IgD-negative memory B cell (primary cell): ENCODE data around the gene AMER2. TPM values are rescaled to one million over a fixed set of nuclear protein-coding genes. Genes with fewer than 3 reads are reported as not detected.
A peak's percentile ranks its signal among the peaks of the same experiment; 100 is the strongest.

Source experiments
- H3K27ac Mint-ChIP-seq, 3 donors: one replicate each; pipeline ENCODE4 v1.8.0; 2020 to 2022; ENCODE audit warnings: mild to moderate bottlenecking in 3 of 3, mixed read lengths in 3 of 3, moderate library complexity in 1 of 3
- H3K27me3 Mint-ChIP-seq: one replicate; pipeline ENCODE4 v1.8.0; 2021; ENCODE audit warnings: mixed read lengths
- H3K36me3 Mint-ChIP-seq: one replicate; pipeline ENCODE4 v1.8.0; 2020; ENCODE audit warnings: mild to moderate bottlenecking, mixed read lengths
- H3K4me1 Mint-ChIP-seq, 3 donors: one replicate each; pipeline ENCODE4 v1.8.0; 2020 to 2022; ENCODE audit warnings: mixed read lengths in 3 of 3, mild to moderate bottlenecking in 1 of 3
- H3K4me3 Mint-ChIP-seq, 4 donors: one replicate each; pipeline ENCODE4 v1.8.0; 2020 to 2022; ENCODE audit warnings: mild to moderate bottlenecking in 4 of 4, mixed read lengths in 4 of 4, moderate library complexity in 3 of 4
- H3K9me3 Mint-ChIP-seq, 3 donors: one replicate each; pipeline ENCODE4 v1.8.0; 2020 to 2021; ENCODE audit warnings: mixed read lengths in 3 of 3, mild to moderate bottlenecking in 1 of 3
- polyA plus RNA-seq: library from polyadenylated mRNA; unstranded; fragments of 300-500 nt; fragmentation: Illumina TruSeq; gene quantifications from one replicate; pipeline ENCODE4 v1.2.3, GENCODE V29; 2021

Gene AMER2
- polyA plus RNA-seq, 1 donor from 2014 or later, result not detected

DNA sequence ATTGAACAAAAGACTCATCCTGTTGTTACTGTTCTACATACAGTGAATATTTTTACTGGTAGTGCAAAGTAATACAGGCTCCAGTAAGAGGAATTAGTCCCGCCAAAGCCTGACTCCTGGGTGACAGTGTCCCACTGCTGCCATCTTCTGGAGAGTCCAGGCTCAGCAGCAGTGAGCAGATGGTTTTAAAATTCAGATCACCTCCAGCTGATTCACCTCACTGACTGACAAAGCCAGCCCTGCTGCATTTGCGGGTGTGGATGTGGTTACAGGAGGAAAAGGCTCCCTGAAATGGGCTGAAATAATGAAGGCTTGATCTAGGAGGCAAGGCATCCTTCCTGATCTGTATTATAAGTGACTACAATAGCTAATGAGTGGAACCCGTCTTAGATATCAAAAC lies 57.9 kb downstream of the AMER2 start:
- H3K36me3 Mint-ChIP-seq, result no peaks in the 10 kb centered on the region
- peak overlapping the region in 1 of 4 donors; percentile 63 for H3K4me3 Mint-ChIP-seq
- H3K4me1 Mint-ChIP-seq, result peaks cover 0 to 9% (median 6%) of the 10 kb centered on the region in 3 donors
- no peaks in the 10 kb centered on the region for H3K9me3 Mint-ChIP-seq
- H3K27me3 Mint-ChIP-seq, result peaks cover 12% of the 10 kb centered on the region
- no peak overlapping the region for H3K27ac Mint-ChIP-seq

DNA sequence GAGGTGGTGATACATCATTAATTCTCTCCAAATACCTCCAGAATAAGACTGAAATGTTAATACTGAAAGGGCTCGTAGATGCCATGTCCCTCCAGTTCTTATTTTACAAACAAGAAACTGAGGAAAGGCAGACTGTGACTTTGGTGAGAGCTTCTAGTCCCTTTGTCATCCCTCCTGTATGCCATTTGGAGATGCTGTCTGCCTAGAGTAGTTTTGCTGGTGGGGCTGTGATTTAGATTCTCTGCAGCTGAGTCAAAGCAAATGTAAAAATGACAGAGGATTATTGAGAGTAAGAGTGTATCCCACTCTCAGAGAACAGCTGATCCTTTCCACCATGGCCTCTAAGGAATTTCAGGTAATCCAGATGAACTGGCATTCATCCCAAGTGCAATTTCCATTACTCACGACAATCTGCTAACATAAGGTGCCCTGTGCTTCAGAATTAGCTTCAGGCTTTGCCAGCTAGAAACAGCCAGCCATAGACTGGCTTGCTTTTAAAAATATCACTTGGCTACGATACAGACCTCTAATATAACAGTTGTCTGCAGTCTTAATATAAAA lies 59.3 kb downstream of the AMER2 start:
- Mint-ChIP-seq H3K27me3 (peaks cover 9% of the 10 kb centered on the region), H3K36me3 (no peaks in the 10 kb centered on the region), H3K4me1 (peaks cover 0 to 6% (median 5%) of the 10 kb centered on the region in 3 donors), H3K4me3 (no peak overlapping the region), H3K9me3 (peaks cover 0 to 4% (median 0%) of the 10 kb centered on the region in 3 donors), H3K27ac (no peak overlapping the region)

Other genes with a start within 250 kb of the AMER2 start
- 0.10 TPM for gene PABPC3, start 76.2 kb downstream of the AMER2 start, polyA plus RNA-seq
- 10.0 TPM for gene MTMR6, start 115.2 kb upstream of the AMER2 start, polyA plus RNA-seq
- gene NUP58, start 129.3 kb upstream of the AMER2 start, polyA plus RNA-seq, result 15.7 TPM
- 0.06 TPM for gene ATP8A2, start 199.7 kb upstream of the AMER2 start, polyA plus RNA-seq